22Rv1 (cell line): Measurements from ENCODE around the gene CDC42EP3.

ENCODE experiments used
- H3K27ac ChIP-seq: fragments of 450-650 bp; 2 replicates; pipeline ENCODE4 v1.5.1; 2017
- CTCF ChIP-seq: fragments of 450-650 bp; IDR thresholded peaks from 2 replicates; pipeline ENCODE4 v1.5.1; 2017; ENCODE audit warnings: mild to moderate bottlenecking
- ZFX ChIP-seq: fragments of 450-650 bp; IDR thresholded peaks from 2 replicates; pipeline ENCODE4 v1.6.1; 2017; ENCODE audit warnings: antibody characterized with exemption, borderline replicate concordance

Gene CDC42EP3

GRCh38 chr2:37683241-37683640, 11.8 kb upstream of the CDC42EP3 start:
- H3K27ac ChIP-seq, result no peak overlapping the region
- TF ChIP-seq ZFX (no peak), CTCF (no peak)

GRCh38 chr2:37682473-37682872, 11.0 kb upstream of the CDC42EP3 start:
- no peak for TF ChIP-seq CTCF
- TF ChIP-seq ZFX, result no peak
- H3K27ac ChIP-seq, result no peak overlapping the region

- H3K27ac ChIP-seq, result no peak overlapping the region
- TF ChIP-seq ZFX (no peak), CTCF (no peak)
Measured at GRCh38 chr2:37681587-37681986, 10.1 kb upstream of the CDC42EP3 start.

GRCh38 chr2:37679072-37679695, 7.7 kb upstream of the CDC42EP3 start:
- no peak overlapping the region for H3K27ac ChIP-seq

GRCh38 chr2:37676274-37676673, 4.8 kb upstream of the CDC42EP3 start:
- no peak for TF ChIP-seq ZFX
- TF ChIP-seq CTCF, result no peak
- H3K27ac ChIP-seq, result no peak overlapping the region

More at GRCh38 chr2:37679072-37679695, 7.7 kb upstream of the CDC42EP3 start:
- TF ChIP-seq ZFX (no peak), CTCF (no peak)

GRCh38 chr2:37674946-37675345, 3.5 kb upstream of the CDC42EP3 start:
- TF ChIP-seq CTCF, result no peak
- no peak for TF ChIP-seq ZFX
- no peak overlapping the region for H3K27ac ChIP-seq

GRCh38 chr2:37672870-37673184, 1.4 kb upstream of the CDC42EP3 start:
- H3K27ac ChIP-seq, result peak overlapping the region; percentile 69
- no peak for TF ChIP-seq ZFX
- TF ChIP-seq CTCF, result no peak
